Transverse colon (tissue), 4 donors: ENCODE data around the gene BCOR.

Source experiments
- CTCF ChIP-seq, 5 experiments: fragments of 200-600 bp in 3 of 5; fragments of 450-650 bp in 2 of 5; sonication (generic) in 3 of 5; IDR thresholded peaks; 1 replicate in 2 of 5; 2 replicates in 3 of 5; pipeline ENCODE4 v1.5.1; 2016 to 2017; ENCODE audit warnings: antibody characterized with exemption in 5 of 5, inconsistent platforms in 3 of 5, mild to moderate bottlenecking in 2 of 5, moderate library complexity in 1 of 5
- POLR2A ChIP-seq: fragments of 450-650 bp; IDR thresholded peaks from one replicate; pipeline ENCODE4 v1.6.1; 2016; ENCODE audit warnings: antibody characterized with exemption, mild to moderate bottlenecking, moderate library complexity
- POLR2AphosphoS5 ChIP-seq, 3 donors: sonication (generic); formaldehyde crosslinking; IDR thresholded peaks; one replicate each; pipeline ENCODE4 v1.6.1; 2016; ENCODE audit warnings: antibody characterized with exemption in 3 of 3

- TF ChIP-seq CTCF (IDR thresholded peaks at IDR 0.05) (no peak), POLR2A (no peak), POLR2AphosphoS5 (IDR thresholded peaks at IDR 0.05) (no peak)
Measured at GRCh38 chrX:40043895-40044294, 53.9 kb downstream of the BCOR start.
